ENCODE data around the gene ACOT9. TPM values are rescaled to one million over a fixed set of nuclear protein-coding genes. Genes with fewer than 3 reads are reported as not detected.
A peak's percentile ranks its signal among the peaks of the same experiment; 100 is the strongest.

ACOT9 gene
- total RNA-seq, 1 experiment from 2014 or later = 35.1 TPM

- no peak for DNase-seq
- no peak for TF ChIP-seq CTCF (IDR thresholded peaks at IDR 0.05; ENCODE audit: insufficient read depth in 1 of 2, low read depth in 1 of 2, low read length in 1 of 2, severe bottlenecking in 1 of 2, unreplicated experiment in 1 of 2)
- Mint-ChIP-seq H3K36me3 (ENCODE audit: insufficient read depth, unreplicated experiment) (no peaks in the 10 kb centered on the region), H3K9me3 (ENCODE audit: unreplicated experiment) (no peaks in the 10 kb centered on the region), H3K27me3 (ENCODE audit: insufficient read depth, unreplicated experiment) (no peaks in the 10 kb centered on the region), H3K4me1 (ENCODE audit: low read depth, unreplicated experiment) (peaks cover 6% of the 10 kb centered on the region), H3K27ac (ENCODE audit: unreplicated experiment) (peak overlapping the region; percentile 67), H3K4me3 (ENCODE audit: unreplicated experiment) (peak overlapping the region; percentile 62)
- H3K4me1 ChIP-seq = peaks cover 13% of the 10 kb centered on the region
- no TSS peak for BruUV-seq (replicated peaks)
- H3K4me3 ChIP-seq (ENCODE audit: low read depth, low read length) = no peak overlapping the region
- POLR2A ChIA-PET = no interaction called here
- CTCF ChIA-PET = no interaction called here
- no peaks in the 10 kb centered on the region for H3K9me3 ChIP-seq
- intact Hi-C loops (cut with micrococcal nuclease; ENCODE audit: unreplicated experiment) = no loop called here
- no peaks in the 10 kb centered on the region for H3K27me3 ChIP-seq (replicated peaks; ENCODE audit: control insufficient read depth, insufficient read depth, low read length)
- H3K36me3 ChIP-seq (ENCODE audit: control insufficient read depth, insufficient read depth, low read length) = no peaks in the 10 kb centered on the region
Observed at GRCh38 chrX:23659339-23659738, 83.7 kb downstream of the ACOT9 start.

DNA sequence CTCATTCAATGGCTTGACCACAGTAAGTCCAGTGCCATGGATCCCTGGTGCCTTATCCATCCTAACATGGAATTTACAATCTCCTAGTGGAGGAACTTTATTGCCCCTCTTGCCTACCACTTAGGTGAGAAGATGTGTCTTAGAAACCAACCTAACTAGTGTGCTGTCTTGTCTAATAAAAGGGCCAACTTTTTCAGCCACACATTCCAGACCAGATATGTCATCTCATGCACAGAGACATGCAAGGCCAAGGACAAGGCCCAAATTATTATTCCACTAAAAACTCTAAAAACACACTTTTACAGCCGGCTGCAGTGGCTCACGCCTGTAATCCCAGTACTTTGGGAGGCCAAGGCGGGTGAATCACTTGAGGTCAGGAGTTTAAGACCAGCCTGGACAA lies 86.4 kb downstream of the ACOT9 start:
- Mint-ChIP-seq H3K27me3 (ENCODE audit: insufficient read depth, unreplicated experiment) (no peaks in the 10 kb centered on the region), H3K9me3 (ENCODE audit: unreplicated experiment) (no peaks in the 10 kb centered on the region), H3K27ac (ENCODE audit: unreplicated experiment) (no peak overlapping the region), H3K4me1 (ENCODE audit: low read depth, unreplicated experiment) (peaks cover 6% of the 10 kb centered on the region), H3K36me3 (ENCODE audit: insufficient read depth, unreplicated experiment) (no peaks in the 10 kb centered on the region), H3K4me3 (ENCODE audit: unreplicated experiment) (no peak overlapping the region)
- Histone ChIP-seq H3K4me1 (peaks cover 13% of the 10 kb centered on the region), H3K27me3 (replicated peaks; ENCODE audit: control insufficient read depth, insufficient read depth, low read length) (no peaks in the 10 kb centered on the region), H3K4me3 (ENCODE audit: low read depth, low read length) (no peak overlapping the region), H3K9me3 (no peaks in the 10 kb centered on the region), H3K36me3 (ENCODE audit: control insufficient read depth, insufficient read depth, low read length) (no peaks in the 10 kb centered on the region)
- ChIA-PET POLR2A (no interaction called here), CTCF (no interaction called here)
- no peak for TF ChIP-seq CTCF (IDR thresholded peaks at IDR 0.05; ENCODE audit: insufficient read depth in 1 of 2, low read depth in 1 of 2, low read length in 1 of 2, severe bottlenecking in 1 of 2, unreplicated experiment in 1 of 2)
- intact Hi-C loops (cut with micrococcal nuclease; ENCODE audit: unreplicated experiment) = no loop called here
- BruUV-seq (replicated peaks) = no TSS peak
- DNase-seq = no peak

GRCh38 chrX:23656091-23656490 lies 87.0 kb downstream of the ACOT9 start:
- no peaks in the 10 kb centered on the region for H3K36me3 ChIP-seq (ENCODE audit: control insufficient read depth, insufficient read depth, low read length)
- peaks cover 6% of the 10 kb centered on the region for H3K4me1 Mint-ChIP-seq (ENCODE audit: low read depth, unreplicated experiment)
- no peak for DNase-seq
- H3K36me3 Mint-ChIP-seq (ENCODE audit: insufficient read depth, unreplicated experiment) = no peaks in the 10 kb centered on the region
- no peak for TF ChIP-seq CTCF (IDR thresholded peaks at IDR 0.05; ENCODE audit: insufficient read depth in 1 of 2, low read depth in 1 of 2, low read length in 1 of 2, severe bottlenecking in 1 of 2, unreplicated experiment in 1 of 2)
- no TSS peak for BruUV-seq (replicated peaks)
- no peaks in the 10 kb centered on the region for H3K27me3 Mint-ChIP-seq (ENCODE audit: insufficient read depth, unreplicated experiment)
- no peaks in the 10 kb centered on the region for H3K9me3 ChIP-seq
- H3K27me3 ChIP-seq (replicated peaks; ENCODE audit: control insufficient read depth, insufficient read depth, low read length) = no peaks in the 10 kb centered on the region
- no peak overlapping the region for H3K4me3 Mint-ChIP-seq (ENCODE audit: unreplicated experiment)
- intact Hi-C loops (cut with micrococcal nuclease; ENCODE audit: unreplicated experiment) = no loop called here
- ChIA-PET POLR2A (no interaction called here), CTCF (no interaction called here)
- H3K27ac Mint-ChIP-seq (ENCODE audit: unreplicated experiment) = no peak overlapping the region
- no peaks in the 10 kb centered on the region for H3K9me3 Mint-ChIP-seq (ENCODE audit: unreplicated experiment)
- H3K4me3 ChIP-seq (ENCODE audit: low read depth, low read length) = no peak overlapping the region
- H3K4me1 ChIP-seq = peaks cover 13% of the 10 kb centered on the region

Other genes starting within 250 kb of the ACOT9 start
- gene PRDX4, start 75.8 kb downstream of the ACOT9 start, total RNA-seq (2022) = 185 and 187 TPM in 2 replicates
- gene SAT1, start 39.9 kb upstream of the ACOT9 start, total RNA-seq (2022) = 151 and 155 TPM in 2 replicates
- 23.4 and 24.0 TPM in 2 replicates for gene APOO, start 164.7 kb upstream of the ACOT9 start, total RNA-seq (2022)
- not detected in 2 replicates for gene CXorf58, start 164.7 kb upstream of the ACOT9 start, total RNA-seq (2022)

Measured in Caco-2 (cell line).